ENCODE data around the gene CNDP1.
"Not testable (repeated sequence)": the region's sequence is repeated elsewhere in the genome, so short reads cannot be mapped to it uniquely, and the experiment has no call there.

DNA sequence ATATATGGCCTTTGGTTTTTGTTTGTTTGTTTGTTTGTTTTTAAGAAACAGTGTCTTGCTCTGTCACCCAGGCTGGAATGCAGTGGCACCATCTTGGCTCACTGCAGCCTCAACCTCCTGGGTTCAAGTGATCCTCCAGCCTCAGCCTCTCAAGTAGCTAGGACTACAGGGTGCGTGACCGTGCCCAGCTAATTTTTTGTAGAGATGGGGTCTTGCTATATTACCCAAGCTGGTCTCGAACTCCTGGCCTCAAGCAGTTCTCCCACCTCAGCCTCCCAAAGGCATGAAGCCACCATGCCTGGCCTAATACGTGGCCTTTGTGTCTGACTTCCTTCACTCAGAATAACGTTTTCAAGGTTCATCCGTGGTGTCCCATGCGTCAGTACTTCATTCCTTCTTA lies 9.4 kb upstream of the CNDP1 start:
- not testable (repeated sequence) for TF ChIP-seq EZH2, EZH2phosphoT487 (IDR thresholded peaks at IDR 0.05)
- TF ChIP-seq, protein P1, sequence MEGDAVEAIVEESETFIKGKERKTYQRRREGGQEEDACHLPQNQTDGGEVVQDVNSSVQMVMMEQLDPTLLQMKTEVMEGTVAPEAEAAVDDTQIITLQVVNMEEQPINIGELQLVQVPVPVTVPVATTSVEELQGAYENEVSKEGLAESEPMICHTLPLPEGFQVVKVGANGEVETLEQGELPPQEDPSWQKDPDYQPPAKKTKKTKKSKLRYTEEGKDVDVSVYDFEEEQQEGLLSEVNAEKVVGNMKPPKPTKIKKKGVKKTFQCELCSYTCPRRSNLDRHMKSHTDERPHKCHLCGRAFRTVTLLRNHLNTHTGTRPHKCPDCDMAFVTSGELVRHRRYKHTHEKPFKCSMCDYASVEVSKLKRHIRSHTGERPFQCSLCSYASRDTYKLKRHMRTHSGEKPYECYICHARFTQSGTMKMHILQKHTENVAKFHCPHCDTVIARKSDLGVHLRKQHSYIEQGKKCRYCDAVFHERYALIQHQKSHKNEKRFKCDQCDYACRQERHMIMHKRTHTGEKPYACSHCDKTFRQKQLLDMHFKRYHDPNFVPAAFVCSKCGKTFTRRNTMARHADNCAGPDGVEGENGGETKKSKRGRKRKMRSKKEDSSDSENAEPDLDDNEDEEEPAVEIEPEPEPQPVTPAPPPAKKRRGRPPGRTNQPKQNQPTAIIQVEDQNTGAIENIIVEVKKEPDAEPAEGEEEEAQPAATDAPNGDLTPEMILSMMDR (IDR thresholded peaks at IDR 0.05), result not testable (repeated sequence)
